Right lobe of liver (tissue), 4 donors: Measurements from ENCODE around the gene CCDC88A.

Experiments used
- POLR2A ChIP-seq: fragments of 450-650 bp; IDR thresholded peaks from one replicate; pipeline ENCODE4 v1.6.1; 2017; ENCODE audit warnings: antibody characterized with exemption, mild to moderate bottlenecking
- TF ChIP-seq, protein P1 (sequence below), 4 donors: fragments of 200-600 bp in 3 of 4; fragments of 450-650 bp in 1 of 4; IDR thresholded peaks; one replicate each; pipeline versions ENCODE4 v1.5.1 to v1.8.0; 2016 to 2022; ENCODE audit warnings: antibody characterized with exemption in 4 of 4, mild to moderate bottlenecking in 2 of 4
- donor health status: DM: no; HTN: no; CAD: no.
- donor health status: DM: no; HTN: no; CAD: no.
- donor health status: DM: no; HTN: yes; CAD: no.

DNA sequence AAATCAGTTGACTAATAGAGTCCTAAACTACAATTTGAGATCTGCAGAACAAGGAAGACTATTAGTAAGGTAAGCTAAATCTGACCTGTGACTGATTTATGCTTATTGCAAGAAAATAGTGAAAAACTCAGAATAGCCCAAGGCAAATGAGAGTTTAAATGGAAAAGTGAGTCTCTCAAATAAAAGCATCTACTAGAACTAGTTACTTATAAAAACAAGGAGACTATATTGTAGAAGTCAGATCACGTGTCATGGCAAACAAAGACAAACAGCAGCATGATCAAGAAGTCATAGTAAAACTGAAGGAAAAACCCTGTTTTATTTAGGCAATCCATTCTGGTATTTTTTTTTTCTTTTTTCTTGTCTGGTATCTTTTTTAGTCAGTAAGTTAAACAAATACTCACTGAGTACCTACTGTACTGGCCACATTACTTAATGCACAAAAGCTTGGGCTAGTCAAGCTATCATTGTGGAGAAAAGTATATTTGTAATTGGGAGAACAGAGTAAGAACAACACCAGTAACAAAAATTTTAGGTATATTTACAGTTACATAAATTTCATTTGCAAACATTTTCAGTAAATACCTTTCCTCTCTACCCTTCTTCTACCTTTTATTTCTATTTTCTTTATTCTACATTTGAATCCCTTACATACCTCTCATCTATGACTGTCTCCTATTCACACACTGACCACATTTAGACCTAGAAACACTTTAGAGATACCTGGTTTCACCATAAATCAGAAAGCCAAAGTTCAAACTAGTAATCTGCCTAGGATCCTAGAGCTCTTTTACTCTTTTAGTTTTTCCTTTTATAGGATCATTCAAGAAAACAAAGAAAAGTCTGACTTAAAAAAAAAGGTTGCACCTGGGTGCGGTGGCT lies 23.7 kb downstream of the CCDC88A start:
- TF ChIP-seq, protein P1, sequence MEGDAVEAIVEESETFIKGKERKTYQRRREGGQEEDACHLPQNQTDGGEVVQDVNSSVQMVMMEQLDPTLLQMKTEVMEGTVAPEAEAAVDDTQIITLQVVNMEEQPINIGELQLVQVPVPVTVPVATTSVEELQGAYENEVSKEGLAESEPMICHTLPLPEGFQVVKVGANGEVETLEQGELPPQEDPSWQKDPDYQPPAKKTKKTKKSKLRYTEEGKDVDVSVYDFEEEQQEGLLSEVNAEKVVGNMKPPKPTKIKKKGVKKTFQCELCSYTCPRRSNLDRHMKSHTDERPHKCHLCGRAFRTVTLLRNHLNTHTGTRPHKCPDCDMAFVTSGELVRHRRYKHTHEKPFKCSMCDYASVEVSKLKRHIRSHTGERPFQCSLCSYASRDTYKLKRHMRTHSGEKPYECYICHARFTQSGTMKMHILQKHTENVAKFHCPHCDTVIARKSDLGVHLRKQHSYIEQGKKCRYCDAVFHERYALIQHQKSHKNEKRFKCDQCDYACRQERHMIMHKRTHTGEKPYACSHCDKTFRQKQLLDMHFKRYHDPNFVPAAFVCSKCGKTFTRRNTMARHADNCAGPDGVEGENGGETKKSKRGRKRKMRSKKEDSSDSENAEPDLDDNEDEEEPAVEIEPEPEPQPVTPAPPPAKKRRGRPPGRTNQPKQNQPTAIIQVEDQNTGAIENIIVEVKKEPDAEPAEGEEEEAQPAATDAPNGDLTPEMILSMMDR (IDR thresholded peaks at IDR 0.05), result no peak
- no peak for TF ChIP-seq POLR2A
